Posterior vena cava (tissue), 2 donors: ENCODE results near the gene EME1. TPM values are rescaled to one million over a fixed set of nuclear protein-coding genes. Genes with fewer than 3 reads are reported as not detected.

Experiments
- DNase-seq: peaks from one replicate; pipeline ENCODE4 v3.0.0-alpha.2; 2020; ENCODE audit warnings: low spot score
- intact Hi-C, 2 donors: fragments of 100-400 bp; cut with DNase I; formaldehyde crosslinking; loops; one replicate each; pipeline versions ENCODE4 v1.14.1 to v1.14.2; 2022 to 2023
- total RNA-seq, 2 donors: library from RNA; stranded (reverse); fragmentation: NEBNext Ultra II Directional; extraction: Animal tissue kit (Norgen Biotek cat#: 25700); gene quantifications; one replicate each; pipeline ENCODE4 v1.2.1, GENCODE V29; 2021
- donor health status: DM: yes; HTN: yes; CAD: no.
- donor health status: DM: yes; HTN: yes; CAD: no.

Gene EME1
- total RNA-seq, 2 donors from 2014 or later: 0.62 to 1.4 TPM

DNA sequence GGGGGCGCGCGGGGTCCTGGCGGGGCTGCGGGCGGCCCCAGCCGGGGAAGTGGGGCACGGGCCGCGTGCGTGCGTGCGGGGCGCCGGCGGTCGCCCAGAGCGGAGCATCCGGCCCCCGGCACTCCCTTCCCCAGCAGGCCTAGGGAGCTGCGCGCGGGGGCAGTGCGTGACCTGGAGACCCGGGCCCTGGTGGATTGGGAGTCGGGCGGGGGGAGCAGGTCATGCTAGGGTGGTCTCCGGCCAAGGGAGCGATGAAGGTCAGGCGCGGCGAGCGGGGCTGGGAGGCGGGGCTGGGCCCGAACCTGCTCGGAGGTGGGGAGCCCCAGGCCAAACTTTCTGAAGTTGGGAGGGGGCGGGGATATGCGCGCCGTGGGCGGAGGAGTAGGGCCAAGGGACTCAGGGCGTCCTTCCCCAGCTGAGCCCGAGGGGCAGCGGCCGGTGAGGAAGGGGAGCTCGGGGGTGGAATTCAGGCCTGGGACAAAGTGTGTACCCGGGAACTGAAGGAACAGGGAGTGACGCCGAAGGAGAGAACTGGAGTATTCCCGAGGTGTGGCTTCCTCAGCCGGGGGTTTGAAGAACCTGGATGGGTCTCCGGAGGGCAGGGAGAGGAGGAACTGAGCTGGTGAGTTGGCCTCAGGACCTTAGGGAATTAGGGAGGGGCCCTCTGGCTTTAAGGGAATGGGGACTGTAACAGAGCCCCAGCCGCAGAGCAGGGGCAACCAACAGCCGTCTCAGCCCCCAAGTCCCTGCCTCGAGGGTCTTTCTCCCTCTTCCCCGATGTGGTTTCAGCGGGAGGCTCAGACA, 26.5 kb upstream of the EME1 start:
- intact Hi-C loops: no loop called here
- peak; percentile 83 for DNase-seq

DNA sequence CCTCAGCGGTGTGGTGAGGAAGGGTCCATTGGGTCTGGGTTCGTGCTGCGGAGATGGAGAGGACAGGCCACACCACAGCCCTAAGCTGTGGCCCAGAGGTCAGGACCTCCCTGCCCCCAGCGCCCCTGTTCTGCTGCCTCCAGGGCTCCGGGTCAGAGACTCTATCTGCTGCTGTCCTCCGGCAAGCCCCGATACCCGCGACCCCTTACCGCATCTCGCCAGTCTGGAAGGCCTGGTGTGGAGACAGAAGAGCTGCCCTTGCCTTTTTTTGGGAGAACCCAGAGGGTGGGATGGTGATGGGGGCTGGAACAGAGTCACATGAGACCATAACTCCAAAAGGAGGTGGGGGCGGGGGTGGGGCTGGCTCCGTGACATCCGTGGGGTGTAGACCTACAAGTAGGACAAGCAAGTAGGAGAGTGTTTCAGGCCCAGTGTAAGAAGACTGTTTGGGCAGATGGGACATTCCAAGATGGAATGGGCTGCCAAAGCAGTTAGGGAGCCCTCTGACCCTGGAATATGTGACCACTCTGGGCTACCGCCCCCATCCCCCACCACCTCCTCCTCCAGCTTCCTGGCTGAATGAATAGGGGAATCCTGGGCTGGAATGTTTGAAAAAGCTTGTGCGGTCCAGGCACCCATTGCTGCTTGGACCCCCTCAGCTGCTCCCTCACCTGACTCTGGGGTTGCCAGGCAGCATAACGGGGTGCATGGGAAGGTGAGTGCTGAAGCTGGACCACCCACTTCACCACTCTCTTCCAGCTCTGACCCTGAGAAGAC, 25.7 kb upstream of the EME1 start:
- intact Hi-C loops: no loop called here
- DNase-seq: peak; percentile 81

GRCh38 chr17:50347894-50348291, 25.1 kb upstream of the EME1 start:
- no peak for DNase-seq
- intact Hi-C loops: no loop called here

DNA sequence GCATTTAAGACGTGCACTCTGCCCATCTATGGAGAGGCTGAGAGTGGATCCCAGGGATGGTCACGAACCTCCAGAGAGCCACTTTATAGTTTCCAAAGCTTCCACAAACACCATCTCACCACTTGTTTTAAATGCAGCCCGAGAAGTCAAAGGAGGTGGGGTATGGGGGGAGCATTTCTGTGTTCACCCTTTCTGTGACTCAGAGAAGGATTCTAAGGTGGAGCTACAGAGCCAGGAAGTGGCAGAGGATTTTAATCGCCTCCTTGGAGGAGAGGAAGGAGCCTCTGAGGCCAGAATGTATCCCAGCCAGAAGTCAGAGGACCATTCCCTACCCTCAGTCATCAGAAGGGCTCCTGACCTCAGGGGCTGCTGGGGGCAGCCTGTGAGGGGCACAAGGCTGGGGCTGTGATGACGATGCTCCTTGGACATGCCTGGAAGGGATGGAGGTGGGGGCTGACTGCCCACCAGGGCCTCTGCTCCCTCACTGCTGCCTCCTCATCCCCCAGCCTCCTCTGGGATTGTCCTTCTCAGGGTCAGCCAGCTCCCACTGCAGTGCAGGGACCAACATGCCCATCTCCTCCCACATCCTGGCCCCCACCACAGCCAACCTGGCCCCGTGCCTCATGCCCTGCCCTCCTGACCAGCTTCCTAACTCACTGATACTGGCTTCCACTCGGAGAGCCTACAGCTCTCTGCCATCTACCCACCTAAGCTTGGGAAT, 24.3 kb upstream of the EME1 start:
- intact Hi-C loops: no loop called here

GRCh38 chr17:50349243-50349600, 23.8 kb upstream of the EME1 start:
- intact Hi-C loops: no loop called here
- no peak for DNase-seq

More for the DNA sequence above, 24.3 kb upstream of the EME1 start:
- peak; percentile 13 for DNase-seq

- intact Hi-C loops: no loop called here
- DNase-seq: no peak
These were observed 22.3 kb upstream of the EME1 start for GRCh38 chr17:50350733-50351132.

DNA sequence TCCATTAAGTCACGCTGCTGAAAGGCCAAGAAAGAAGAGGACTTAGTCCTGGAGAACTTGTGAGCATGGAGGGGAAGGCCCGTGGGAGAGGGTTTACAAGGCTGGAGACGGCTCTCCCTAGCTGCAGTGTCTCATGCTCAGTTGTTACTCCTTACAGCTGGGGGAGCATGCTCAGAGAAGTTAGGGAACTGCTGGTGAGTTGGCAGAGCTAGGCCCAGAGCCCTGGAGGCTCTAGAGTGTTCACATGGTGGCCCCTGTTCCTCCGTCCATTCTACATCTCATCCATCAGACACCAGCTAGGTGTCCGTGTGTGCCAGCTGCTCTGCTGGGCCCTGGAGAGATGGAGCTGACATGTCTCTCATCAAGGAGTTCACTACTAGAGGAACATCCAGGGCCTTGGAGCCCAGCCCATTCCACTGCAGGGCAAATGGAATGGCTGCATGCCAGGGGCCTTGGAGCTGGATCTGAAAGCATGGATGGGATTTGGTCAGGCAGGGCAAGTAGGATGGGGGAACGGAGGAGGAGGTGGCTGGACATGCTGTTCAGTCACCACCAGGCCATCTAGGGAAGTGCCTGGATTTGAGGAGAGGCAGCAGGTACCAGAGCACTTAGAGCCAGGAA, 20.8 kb upstream of the EME1 start:
- no peak for DNase-seq
- intact Hi-C loops: no loop called here

DNA sequence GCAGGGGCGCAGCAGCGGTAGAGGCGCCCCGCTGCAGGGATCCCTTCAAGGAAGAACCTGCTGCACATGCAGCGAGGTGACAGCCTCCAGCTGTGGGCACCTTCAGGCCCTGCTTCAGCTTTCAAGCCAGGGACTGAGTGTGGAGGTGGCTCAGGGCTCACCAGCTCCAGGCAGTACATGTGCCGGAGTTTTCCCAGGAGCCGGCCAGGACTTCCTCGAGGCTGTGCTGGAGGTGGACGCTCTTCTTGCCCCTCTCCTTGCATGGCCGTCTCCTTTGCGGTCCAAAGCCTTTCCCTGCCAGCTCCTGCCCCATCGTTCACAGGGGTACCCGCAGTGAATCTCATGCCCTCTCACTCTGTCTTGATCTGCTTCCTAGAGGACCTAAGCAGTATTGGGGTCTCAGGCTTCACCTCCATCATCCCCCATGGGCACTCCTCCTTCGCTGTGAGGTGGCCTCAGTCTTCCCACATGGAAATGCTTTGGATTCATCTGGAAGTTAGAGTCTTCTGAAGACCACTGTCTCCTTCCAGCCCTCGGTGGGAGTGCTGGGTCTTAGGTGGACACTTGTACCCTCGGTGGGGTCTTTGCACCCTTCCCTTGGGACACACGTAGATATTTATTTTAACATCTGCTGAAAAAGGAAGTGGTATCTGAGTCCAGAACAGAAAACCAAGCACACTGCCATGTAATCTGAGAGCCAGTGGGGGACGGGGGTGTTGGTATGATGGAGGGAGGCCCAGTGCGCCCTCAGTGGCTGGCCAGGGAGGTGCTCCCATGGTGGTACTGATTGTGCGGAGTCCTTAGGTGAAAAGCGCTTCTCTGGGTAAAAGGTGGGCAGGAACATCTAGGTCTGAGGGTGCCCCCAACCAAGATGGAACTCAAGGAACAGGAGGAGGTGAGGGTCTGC, 20.1 kb upstream of the EME1 start:
- DNase-seq: no peak
- intact Hi-C loops: no loop called here

GRCh38 chr17:50353600-50354195, 19.3 kb upstream of the EME1 start:
- peak; percentile 78 for DNase-seq
- intact Hi-C loops: no loop called here

- intact Hi-C loops: no loop called here
- peak; percentile 76 for DNase-seq
These were observed 18.8 kb upstream of the EME1 start for GRCh38 chr17:50354198-50354597.

DNA sequence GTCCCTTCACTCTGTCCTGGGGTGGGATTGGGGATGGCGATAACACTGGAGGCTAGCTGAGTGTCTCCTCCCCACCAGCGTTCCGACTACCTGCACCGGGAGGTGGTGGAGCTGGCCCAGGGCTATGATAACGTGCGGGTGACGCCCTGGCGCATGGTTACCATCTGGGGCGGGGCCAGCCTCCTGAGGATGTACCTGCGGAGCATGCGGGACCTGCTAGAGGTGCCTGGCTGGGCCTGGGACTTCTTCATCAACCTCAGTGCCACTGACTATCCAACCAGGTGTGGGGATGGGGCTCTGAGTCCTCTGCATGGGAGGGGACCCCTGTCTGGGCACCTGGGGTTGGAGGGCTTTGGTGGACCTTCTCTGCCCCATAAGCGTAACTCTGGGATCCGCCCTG, 18.3 kb upstream of the EME1 start:
- intact Hi-C loops: no loop called here
- no peak for DNase-seq

DNA sequence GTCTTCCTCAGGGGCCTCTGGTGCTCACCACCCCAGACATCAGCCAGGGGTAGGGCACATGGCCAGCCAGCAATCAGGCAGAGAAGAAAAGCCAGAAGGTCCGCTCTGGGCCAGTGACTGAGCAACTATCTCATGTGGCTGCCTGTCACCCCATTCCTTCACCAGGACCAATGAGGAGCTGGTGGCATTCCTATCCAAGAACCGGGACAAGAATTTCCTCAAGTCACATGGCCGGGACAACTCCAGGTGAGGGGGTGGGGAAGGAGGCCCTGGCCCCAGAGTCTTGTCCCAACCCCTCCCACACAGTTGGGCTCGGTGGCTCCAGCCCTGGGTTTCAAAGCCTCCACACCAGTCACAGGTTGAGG, 17.7 kb upstream of the EME1 start:
- no peak for DNase-seq
- intact Hi-C loops: no loop called here

DNA sequence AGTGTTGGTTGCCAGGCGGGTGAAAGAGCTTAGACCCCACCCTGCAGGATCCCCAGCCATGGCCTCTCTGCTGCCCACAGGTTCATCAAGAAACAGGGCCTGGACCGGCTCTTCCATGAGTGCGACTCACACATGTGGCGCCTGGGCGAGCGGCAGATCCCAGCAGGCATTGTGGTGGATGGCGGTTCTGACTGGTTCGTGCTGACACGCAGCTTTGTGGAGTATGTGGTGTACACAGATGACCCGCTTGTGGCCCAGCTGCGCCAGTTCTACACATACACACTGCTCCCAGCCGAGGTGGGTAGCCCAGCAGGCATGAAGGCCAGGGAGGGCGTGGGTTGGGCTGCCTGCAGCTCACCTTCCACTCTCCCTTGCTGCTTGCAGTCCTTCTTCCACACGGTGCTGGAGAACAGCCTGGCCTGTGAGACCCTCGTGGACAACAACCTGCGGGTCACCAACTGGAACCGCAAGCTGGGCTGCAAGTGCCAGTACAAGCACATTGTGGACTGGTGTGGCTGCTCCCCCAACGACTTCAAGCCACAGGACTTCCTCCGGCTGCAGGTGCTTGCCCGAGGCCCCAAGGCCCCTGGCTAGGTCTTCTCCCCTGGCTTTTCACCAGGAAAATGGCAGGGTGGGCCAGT, 17.2 kb upstream of the EME1 start:
- peak; percentile 72 for DNase-seq

DNA sequence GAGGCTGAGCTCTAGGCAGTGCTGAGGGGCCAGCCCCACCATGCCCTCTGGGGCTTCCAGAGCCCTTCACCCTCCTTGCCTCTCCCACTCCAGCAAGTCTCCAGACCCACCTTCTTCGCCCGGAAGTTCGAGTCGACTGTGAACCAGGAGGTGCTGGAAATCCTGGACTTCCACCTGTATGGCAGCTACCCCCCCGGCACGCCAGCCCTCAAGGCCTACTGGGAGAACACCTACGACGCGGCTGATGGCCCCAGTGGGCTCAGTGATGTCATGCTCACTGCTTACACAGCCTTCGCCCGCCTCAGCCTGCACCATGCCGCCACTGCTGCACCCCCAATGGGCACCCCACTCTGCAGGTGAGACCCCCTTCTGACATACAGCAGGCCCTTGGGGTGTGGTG, 16.6 kb upstream of the EME1 start:
- peak; percentile 62 for DNase-seq
- intact Hi-C loops: no loop called here

More for the DNA sequence above, 17.2 kb upstream of the EME1 start:
- intact Hi-C loops: no loop called here

GRCh38 chr17:50356892-50357510, 16.0 kb upstream of the EME1 start:
- intact Hi-C loops: no loop called here
- peak; percentile 61 for DNase-seq

- DNase-seq: no peak
- intact Hi-C loops: no loop called here
These were observed 14.9 kb upstream of the EME1 start for GRCh38 chr17:50358177-50358576.

DNA sequence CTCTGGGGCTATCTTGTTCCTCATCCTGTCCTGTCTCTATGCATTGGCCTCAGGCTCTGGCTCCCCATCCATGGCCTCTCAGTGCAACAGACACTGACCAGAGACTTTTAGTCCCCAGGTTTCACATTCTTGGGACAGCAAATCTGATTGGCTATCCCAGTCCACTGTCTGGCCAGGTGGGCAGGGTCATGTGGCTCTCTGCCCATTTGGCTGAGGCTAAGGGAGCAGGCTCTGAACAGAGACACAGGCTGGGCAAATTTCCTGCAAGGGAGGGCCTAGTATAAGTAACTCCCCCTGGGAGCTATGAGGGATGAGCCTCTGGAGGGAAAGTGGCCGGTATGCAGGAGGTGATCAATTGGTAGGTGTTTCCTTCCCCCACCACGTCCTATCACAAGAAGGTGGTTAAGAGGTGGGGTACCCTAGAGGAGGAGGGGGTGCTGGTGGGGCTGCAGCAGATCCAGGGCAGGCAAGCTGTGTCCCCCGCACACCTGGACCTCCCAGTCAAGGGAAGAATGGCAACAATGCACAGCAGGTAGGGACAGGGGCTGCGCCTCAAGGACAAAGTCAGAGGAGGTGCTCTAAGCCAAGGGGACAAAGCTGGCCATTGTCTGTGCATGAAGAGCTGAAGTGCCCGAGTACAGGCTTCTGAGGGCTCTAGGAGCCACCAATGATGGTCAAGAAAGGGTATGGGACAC, 13.9 kb upstream of the EME1 start:
- no peak for DNase-seq
- intact Hi-C loops: no loop called here
